ENCODE measurements around the gene GFRA1. TPM values are rescaled to one million over a fixed set of nuclear protein-coding genes. Genes with fewer than 3 reads are reported as not detected.

GFRA1 gene
- polyA plus RNA-seq, 1 donor (not counting 4 experiments of a cell fraction or from before 2014, with no cell fraction given) = not detected

DNA sequence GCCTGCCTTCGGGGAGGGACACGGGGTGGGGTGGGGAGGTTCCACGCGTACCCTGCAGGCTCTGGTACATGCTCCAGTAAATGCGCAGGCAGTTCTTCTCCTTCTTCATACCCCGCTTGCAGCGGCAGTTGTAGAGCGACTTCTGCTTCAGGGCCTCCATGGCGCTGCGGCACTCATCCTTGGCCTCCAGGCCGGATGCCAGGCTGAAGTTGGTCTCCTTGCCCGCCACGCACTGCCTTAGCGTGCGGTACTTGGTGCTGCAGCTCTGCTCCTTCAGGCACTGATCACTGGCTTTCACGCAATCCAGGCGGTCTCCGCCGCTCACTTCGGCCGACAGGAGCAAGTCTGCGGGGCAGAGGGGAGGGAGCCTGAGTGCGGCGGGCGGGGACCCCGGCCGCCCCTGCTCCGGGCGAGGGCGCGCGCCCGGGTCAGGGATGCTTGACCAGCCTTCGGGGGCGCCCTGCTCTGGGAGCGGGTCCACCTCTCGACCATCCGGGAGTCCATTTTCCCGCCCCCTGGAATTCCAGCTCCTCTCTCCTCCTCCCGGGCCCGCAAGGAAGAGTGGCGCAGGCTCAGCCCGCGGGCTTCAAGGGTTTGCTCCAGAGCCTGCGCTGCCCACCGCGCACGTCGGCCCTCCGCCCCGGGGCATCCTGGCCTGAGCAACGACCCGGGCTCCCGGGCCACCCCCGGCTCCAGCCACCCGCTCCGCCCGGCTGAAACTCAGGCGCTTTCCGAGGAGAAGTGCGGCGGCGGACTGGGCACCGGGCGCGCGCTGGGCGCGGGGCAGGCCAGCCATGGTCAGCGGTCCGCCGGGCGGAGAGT is 2.0 kb downstream of the GFRA1 start:
- peaks cover 64% of the 10 kb centered on the region for H3K27me3 ChIP-seq (ENCODE audit: control insufficient read depth, extremely low read depth, insufficient read depth, low read length)
- no peak overlapping the region for H3K9ac ChIP-seq (ENCODE audit: control insufficient read depth, extremely low read depth, insufficient read depth, low read length)

DNA sequence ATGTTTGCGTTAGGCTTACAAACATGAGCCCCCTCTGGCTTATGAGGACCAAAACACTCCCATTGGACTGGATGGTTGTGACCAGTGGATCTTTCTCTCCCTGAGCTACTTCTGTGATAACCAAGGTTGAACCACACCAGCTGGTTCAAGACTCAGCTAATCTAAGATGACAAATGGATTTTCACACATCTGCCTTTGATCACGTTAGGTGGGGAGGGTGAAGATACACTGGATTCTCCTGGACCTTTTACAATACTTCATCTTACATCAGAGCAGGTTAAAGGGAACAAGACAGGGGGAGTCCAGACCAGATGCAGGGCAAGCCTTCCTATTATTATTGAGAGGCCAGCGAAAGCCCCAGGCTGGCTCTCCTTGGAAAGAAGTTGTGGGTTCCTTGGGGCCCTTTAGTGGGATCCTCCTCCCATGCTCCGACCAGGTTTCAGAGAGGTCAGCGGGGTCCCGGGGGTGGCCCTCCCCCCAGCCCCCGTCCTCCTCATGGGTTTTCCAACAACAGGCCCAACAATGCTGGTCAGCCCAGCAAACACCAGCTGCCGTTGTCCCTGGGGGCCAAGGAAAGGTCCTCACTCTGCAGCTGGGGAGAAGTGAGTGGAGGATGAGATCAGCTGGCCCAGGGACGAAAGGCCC is 2.8 kb downstream of the GFRA1 start:
- no peak overlapping the region for H3K27ac ChIP-seq (ENCODE audit: control insufficient read depth, insufficient read depth, low read length)
- no peak overlapping the region for H2AFZ ChIP-seq (ENCODE audit: control insufficient read depth, low read length)
- no peaks in the 10 kb centered on the region for H3K9me1 ChIP-seq (ENCODE audit: control insufficient read depth, extremely low read depth, insufficient read depth, low read length)
- peaks cover 23% of the 10 kb centered on the region for H3K4me1 ChIP-seq (ENCODE audit: control insufficient read depth, extremely low read depth, insufficient read depth, low read length)
- H3K4me2 ChIP-seq (ENCODE audit: control insufficient read depth, extremely low read depth, insufficient read depth, low read depth, low read length) = no peak overlapping the region
- no peaks in the 10 kb centered on the region for H3K79me2 ChIP-seq (ENCODE audit: control insufficient read depth, insufficient read depth, low read length)
- no peak for DNase-seq (ENCODE audit: low read depth, low spot score)
- H3K4me3 ChIP-seq (ENCODE audit: control insufficient read depth in 2 of 3, extremely low read depth in 1 of 3, insufficient read depth in 2 of 3, low read depth in 1 of 3, low read length in 3 of 3) = no peak overlapping the region
- no peaks in the 10 kb centered on the region for H3K36me3 ChIP-seq (ENCODE audit: control insufficient read depth in 2 of 2, extremely low read depth in 1 of 2, insufficient read depth in 2 of 2, low read length in 2 of 2)
- TF ChIP-seq CTCF (optimal IDR thresholded peaks at IDR 0.05 in 1 of 3, IDR thresholded peaks at IDR 0.05 in 1 of 3, conservative IDR thresholded peaks at IDR 0.05 in 1 of 3; ENCODE audit: extremely low read depth in 1 of 3, insufficient read depth in 2 of 3, low read length in 3 of 3) (no peak), EZH2 (IDR thresholded peaks at IDR 0.05; ENCODE audit: low read length) (no peak)
- H3K9me3 ChIP-seq (ENCODE audit: control insufficient read depth, low read depth, low read length) = no peaks in the 10 kb centered on the region
- dilution Hi-C loops (cut with MboI; ENCODE audit: extremely low pct_ligation_motif_present, low sequenced_read_pairs) = no loop called here
- peaks cover 58% of the 10 kb centered on the region for H3K27me3 ChIP-seq (ENCODE audit: control insufficient read depth, extremely low read depth, insufficient read depth, low read length)
- no peak for FAIRE-seq
- H4K20me1 ChIP-seq (ENCODE audit: control insufficient read depth, extremely low read depth, insufficient read depth, low read length) = no peaks in the 10 kb centered on the region
- H3K9ac ChIP-seq (ENCODE audit: control insufficient read depth, extremely low read depth, insufficient read depth, low read length) = no peak overlapping the region

More for the DNA sequence above, 2.0 kb downstream of the GFRA1 start:
- Histone ChIP-seq H4K20me1 (ENCODE audit: control insufficient read depth, extremely low read depth, insufficient read depth, low read length) (no peaks in the 10 kb centered on the region), H2AFZ (ENCODE audit: control insufficient read depth, low read length) (no peak overlapping the region), H3K9me3 (ENCODE audit: control insufficient read depth, low read depth, low read length) (no peaks in the 10 kb centered on the region), H3K36me3 (ENCODE audit: control insufficient read depth in 2 of 2, extremely low read depth in 1 of 2, insufficient read depth in 2 of 2, low read length in 2 of 2) (no peaks in the 10 kb centered on the region), H3K27ac (ENCODE audit: control insufficient read depth, insufficient read depth, low read length) (no peak overlapping the region), H3K4me2 (ENCODE audit: control insufficient read depth, extremely low read depth, insufficient read depth, low read depth, low read length) (peak overlapping the region; percentile 86), H3K9me1 (ENCODE audit: control insufficient read depth, extremely low read depth, insufficient read depth, low read length) (no peaks in the 10 kb centered on the region), H3K79me2 (ENCODE audit: control insufficient read depth, insufficient read depth, low read length) (no peaks in the 10 kb centered on the region), H3K4me3 (ENCODE audit: control insufficient read depth in 2 of 3, extremely low read depth in 1 of 3, insufficient read depth in 2 of 3, low read depth in 1 of 3, low read length in 3 of 3) (no peak overlapping the region), H3K4me1 (ENCODE audit: control insufficient read depth, extremely low read depth, insufficient read depth, low read length) (peaks cover 23% of the 10 kb centered on the region)
- no peak for TF ChIP-seq CTCF (optimal IDR thresholded peaks at IDR 0.05 in 1 of 3, IDR thresholded peaks at IDR 0.05 in 1 of 3, conservative IDR thresholded peaks at IDR 0.05 in 1 of 3; ENCODE audit: extremely low read depth in 1 of 3, insufficient read depth in 2 of 3, low read length in 3 of 3)
- peak; percentile 82 for TF ChIP-seq EZH2 (IDR thresholded peaks at IDR 0.05; ENCODE audit: low read length)
- dilution Hi-C loops (cut with MboI; ENCODE audit: extremely low pct_ligation_motif_present, low sequenced_read_pairs) = no loop called here
- no peak for DNase-seq (ENCODE audit: low read depth, low spot score)
- FAIRE-seq = no peak
